GM21381 (cell line): ENCODE results near the gene RYR3.

Experiments used
- ATAC-seq: cut with Tn5 transposase; IDR thresholded peaks from one replicate; pipeline ENCODE4 v1.9.1; 2021; ENCODE audit warnings: mild to moderate bottlenecking, moderate library complexity; ENCODE audit not compliant: unreplicated experiment

Gene RYR3

GRCh38 chr15:33638453-33638852, 327.7 kb downstream of the RYR3 start:
- no peak for ATAC-seq

GRCh38 chr15:33639051-33639450, 328.3 kb downstream of the RYR3 start:
- ATAC-seq: no peak

- ATAC-seq: no peak
These were observed 328.7 kb downstream of the RYR3 start for GRCh38 chr15:33639456-33639855.

GRCh38 chr15:33639978-33640377, 329.2 kb downstream of the RYR3 start:
- no peak for ATAC-seq

GRCh38 chr15:33641069-33641468, 330.3 kb downstream of the RYR3 start:
- no peak for ATAC-seq

- ATAC-seq: no peak
These were observed 333.5 kb downstream of the RYR3 start for GRCh38 chr15:33644304-33644703.

GRCh38 chr15:33646744-33647143, 336.0 kb downstream of the RYR3 start:
- ATAC-seq: no peak

GRCh38 chr15:33649217-33649933, 338.6 kb downstream of the RYR3 start:
- ATAC-seq: no peak

GRCh38 chr15:33654860-33655259, 344.1 kb downstream of the RYR3 start:
- ATAC-seq: no peak

- no peak for ATAC-seq
These were observed 344.7 kb downstream of the RYR3 start for GRCh38 chr15:33655488-33655887.

GRCh38 chr15:33656168-33656567, 345.4 kb downstream of the RYR3 start:
- ATAC-seq: no peak

GRCh38 chr15:33660151-33660550, 349.4 kb downstream of the RYR3 start:
- no peak for ATAC-seq

GRCh38 chr15:33662014-33662413, 351.2 kb downstream of the RYR3 start:
- ATAC-seq: no peak

- ATAC-seq: no peak
These were observed 354.2 kb downstream of the RYR3 start for GRCh38 chr15:33664947-33665346.

- no peak for ATAC-seq
These were observed 359.8 kb downstream of the RYR3 start for GRCh38 chr15:33670567-33670966.

- peak; percentile 83 for ATAC-seq
These were observed 360.7 kb downstream of the RYR3 start for GRCh38 chr15:33671456-33671855.

GRCh38 chr15:33675246-33675645, 364.5 kb downstream of the RYR3 start:
- ATAC-seq: no peak

GRCh38 chr15:33677238-33677830, 366.6 kb downstream of the RYR3 start:
- ATAC-seq: no peak

- no peak for ATAC-seq
These were observed 367.4 kb downstream of the RYR3 start for GRCh38 chr15:33678176-33678575.

GRCh38 chr15:33678602-33679001, 367.8 kb downstream of the RYR3 start:
- ATAC-seq: no peak

GRCh38 chr15:33679061-33679460, 368.3 kb downstream of the RYR3 start:
- no peak for ATAC-seq

- no peak for ATAC-seq
These were observed 369.6 kb downstream of the RYR3 start for GRCh38 chr15:33680336-33680735.
